Astrocyte (in vitro differentiated cells and primary cell): ENCODE measurements around the gene SRPK1. TPM values are rescaled to one million over a fixed set of nuclear protein-coding genes. Genes with fewer than 3 reads are reported as not detected.
"Not testable (repeated sequence)": the region's sequence is repeated elsewhere in the genome, so short reads cannot be mapped to it uniquely, and the experiment has no call there.

Experiments used
- DNase-seq: peaks from one replicate; pipeline ENCODE4 v3.0.0-alpha.2; 2010; ENCODE audit warnings: low read depth
- FAIRE-seq: peaks from 2 replicates; lab custom pipeline; 2011; peaks lifted over from hg19 to GRCh38; lab: Jason Lieb, UNC
- H2AFZ ChIP-seq: 2 replicates; pipeline ENCODE4 v1.6.0; 2012; ENCODE audit warnings: low read depth, low read length, inconsistent platforms
- H3K27ac ChIP-seq: 2 replicates; pipeline ENCODE4 v1.5.1; 2011; ENCODE audit warnings: low read depth, low read length, inconsistent platforms
- H3K27me3 ChIP-seq: 2 replicates; pipeline ENCODE4 v1.6.0; 2011; ENCODE audit warnings: low read length, inconsistent platforms; ENCODE audit not compliant: insufficient read depth
- H3K36me3 ChIP-seq: 2 replicates; pipeline ENCODE4 v1.5.1; 2011; ENCODE audit warnings: low read length, inconsistent platforms; ENCODE audit not compliant: insufficient read depth
- H3K4me1 ChIP-seq: 2 replicates; pipeline ENCODE4 v1.5.1; 2011; ENCODE audit warnings: low read length, inconsistent platforms; ENCODE audit not compliant: insufficient read depth
- H3K4me2 ChIP-seq: 2 replicates; pipeline ENCODE4 v1.6.0; 2012; ENCODE audit warnings: low read length, inconsistent platforms
- H3K4me3 ChIP-seq: 2 replicates; pipeline ENCODE4 v1.5.1; 2011; ENCODE audit warnings: low read depth, mild to moderate bottlenecking, low read length, inconsistent platforms; ENCODE audit not compliant: insufficient read depth
- H3K79me2 ChIP-seq: 2 replicates; pipeline ENCODE4 v1.6.0; 2012; ENCODE audit warnings: mild to moderate bottlenecking, low read length, inconsistent platforms; ENCODE audit not compliant: insufficient read depth
- H3K9ac ChIP-seq: 2 replicates; pipeline ENCODE4 v1.6.0; 2012; ENCODE audit warnings: mild to moderate bottlenecking, low read length, inconsistent platforms
- H3K9me3 ChIP-seq: 2 replicates; pipeline ENCODE4 v1.5.1; 2012; ENCODE audit warnings: low read depth, mild to moderate bottlenecking, low read length, inconsistent platforms; ENCODE audit not compliant: insufficient read depth
- H4K20me1 ChIP-seq: 2 replicates; pipeline ENCODE4 v1.6.0; 2012; ENCODE audit warnings: low read length, inconsistent platforms; ENCODE audit not compliant: insufficient read depth
- H3K27ac Mint-ChIP-seq: one replicate; pipeline ENCODE4 v1.8.0; 2021; ENCODE audit warnings: mild to moderate bottlenecking, mixed read lengths; ENCODE audit not compliant: unreplicated experiment
- H3K27me3 Mint-ChIP-seq: one replicate; pipeline ENCODE4 v1.8.0; 2021; ENCODE audit warnings: low read depth, mixed read lengths; ENCODE audit not compliant: unreplicated experiment
- H3K36me3 Mint-ChIP-seq: one replicate; pipeline ENCODE4 v1.8.0; 2021; ENCODE audit warnings: low read depth, mixed read lengths; ENCODE audit not compliant: unreplicated experiment
- H3K4me1 Mint-ChIP-seq: one replicate; pipeline ENCODE4 v1.8.0; 2021; ENCODE audit warnings: low read depth, mixed read lengths; ENCODE audit not compliant: unreplicated experiment
- H3K4me3 Mint-ChIP-seq: one replicate; pipeline ENCODE4 v1.8.0; 2021; ENCODE audit warnings: mild to moderate bottlenecking, moderate library complexity, mixed read lengths; ENCODE audit not compliant: unreplicated experiment
- H3K9me3 Mint-ChIP-seq: one replicate; pipeline ENCODE4 v1.8.0; 2021; ENCODE audit warnings: mild to moderate bottlenecking, mixed read lengths; ENCODE audit not compliant: unreplicated experiment
- EZH2 ChIP-seq: IDR thresholded peaks from 2 replicates; pipeline ENCODE4 v1.6.1; 2012; ENCODE audit warnings: mild to moderate bottlenecking, low read length, inconsistent platforms; ENCODE audit not compliant: insufficient read depth
- total RNA-seq: library from RNA; stranded (reverse); gene quantifications from 2 replicates; pipeline ENCODE4 v1.2.1, GENCODE V29; 2021
- TF ChIP-seq, protein P1 (sequence below): IDR thresholded peaks from 2 replicates; pipeline ENCODE4 v1.5.1; 2011; ENCODE audit warnings: low read depth, mild to moderate bottlenecking, inconsistent platforms, low read length, moderate library complexity; ENCODE audit not compliant: insufficient read depth

Gene SRPK1
- total RNA-seq, 1 donor from 2014 or later, result 58.6 TPM

GRCh38 chr6:35919827-35920751, 809 bp downstream of the SRPK1 start:
- peaks cover 14% of the 10 kb centered on the region for H3K4me1 Mint-ChIP-seq
- H3K27me3 Mint-ChIP-seq, result peaks cover 2% of the 10 kb centered on the region
- H3K9me3 Mint-ChIP-seq, result no peaks in the 10 kb centered on the region
- peak overlapping the region; percentile 76 for H2AFZ ChIP-seq
- DNase-seq (peak; percentile 63), FAIRE-seq (no peak)
- H3K36me3 ChIP-seq, result no peaks in the 10 kb centered on the region
- peaks cover 20% of the 10 kb centered on the region for H4K20me1 ChIP-seq
- no peaks in the 10 kb centered on the region for H3K36me3 Mint-ChIP-seq
- TF ChIP-seq, protein P1, sequence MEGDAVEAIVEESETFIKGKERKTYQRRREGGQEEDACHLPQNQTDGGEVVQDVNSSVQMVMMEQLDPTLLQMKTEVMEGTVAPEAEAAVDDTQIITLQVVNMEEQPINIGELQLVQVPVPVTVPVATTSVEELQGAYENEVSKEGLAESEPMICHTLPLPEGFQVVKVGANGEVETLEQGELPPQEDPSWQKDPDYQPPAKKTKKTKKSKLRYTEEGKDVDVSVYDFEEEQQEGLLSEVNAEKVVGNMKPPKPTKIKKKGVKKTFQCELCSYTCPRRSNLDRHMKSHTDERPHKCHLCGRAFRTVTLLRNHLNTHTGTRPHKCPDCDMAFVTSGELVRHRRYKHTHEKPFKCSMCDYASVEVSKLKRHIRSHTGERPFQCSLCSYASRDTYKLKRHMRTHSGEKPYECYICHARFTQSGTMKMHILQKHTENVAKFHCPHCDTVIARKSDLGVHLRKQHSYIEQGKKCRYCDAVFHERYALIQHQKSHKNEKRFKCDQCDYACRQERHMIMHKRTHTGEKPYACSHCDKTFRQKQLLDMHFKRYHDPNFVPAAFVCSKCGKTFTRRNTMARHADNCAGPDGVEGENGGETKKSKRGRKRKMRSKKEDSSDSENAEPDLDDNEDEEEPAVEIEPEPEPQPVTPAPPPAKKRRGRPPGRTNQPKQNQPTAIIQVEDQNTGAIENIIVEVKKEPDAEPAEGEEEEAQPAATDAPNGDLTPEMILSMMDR, result no peak
- TF ChIP-seq EZH2, result no peak
- peak overlapping the region; percentile 94 for H3K27ac Mint-ChIP-seq
- no peaks in the 10 kb centered on the region for H3K9me3 ChIP-seq
- H3K4me1 ChIP-seq, result peaks cover 10% of the 10 kb centered on the region
- H3K27ac ChIP-seq, result peak overlapping the region; percentile 70
- H3K79me2 ChIP-seq, result peaks cover 51% of the 10 kb centered on the region
- peak overlapping the region; percentile 91 for H3K9ac ChIP-seq
- peak overlapping the region; percentile 67 for H3K4me3 ChIP-seq
- H3K4me2 ChIP-seq, result peak overlapping the region; percentile 92
- no peaks in the 10 kb centered on the region for H3K27me3 ChIP-seq
- H3K4me3 Mint-ChIP-seq, result peak overlapping the region; percentile 99

GRCh38 chr6:35919085-35919826, 1.6 kb downstream of the SRPK1 start:
- TF ChIP-seq, protein P1, result no peak
- TF ChIP-seq EZH2, result no peak
- peaks cover 20% of the 10 kb centered on the region for H4K20me1 ChIP-seq
- Mint-ChIP-seq H3K4me3 (peak overlapping the region; percentile 99), H3K27ac (peak overlapping the region; percentile 94), H3K36me3 (no peaks in the 10 kb centered on the region), H3K9me3 (no peaks in the 10 kb centered on the region), H3K27me3 (no peaks in the 10 kb centered on the region), H3K4me1 (peaks cover 14% of the 10 kb centered on the region)
- peaks cover 59% of the 10 kb centered on the region for H3K79me2 ChIP-seq
- peaks cover 10% of the 10 kb centered on the region for H3K4me1 ChIP-seq
- no peaks in the 10 kb centered on the region for H3K27me3 ChIP-seq
- peak overlapping the region; percentile 76 for H2AFZ ChIP-seq
- H3K4me2 ChIP-seq, result peak overlapping the region; percentile 92
- no peaks in the 10 kb centered on the region for H3K9me3 ChIP-seq
- H3K9ac ChIP-seq, result peak overlapping the region; percentile 91
- DNase-seq (peak; percentile 32), FAIRE-seq (no peak)
- no peaks in the 10 kb centered on the region for H3K36me3 ChIP-seq
- peak overlapping the region; percentile 70 for H3K27ac ChIP-seq
- peak overlapping the region; percentile 67 for H3K4me3 ChIP-seq

- not testable (repeated sequence) for H3K27ac ChIP-seq, H3K27me3 Mint-ChIP-seq, H3K9me3 ChIP-seq, FAIRE-seq, H2AFZ ChIP-seq, DNase-seq, H3K36me3 ChIP-seq, H3K4me3 ChIP-seq, H3K27me3 ChIP-seq, H3K4me2 ChIP-seq, H3K9ac ChIP-seq, H3K27ac Mint-ChIP-seq, H3K36me3 Mint-ChIP-seq, H3K9me3 Mint-ChIP-seq
- peaks cover 17% of the 10 kb centered on the region for H3K4me1 ChIP-seq
- H3K4me1 Mint-ChIP-seq, result peaks cover 13% of the 10 kb centered on the region
- H3K4me3 Mint-ChIP-seq, result peak overlapping the region; percentile 23
- peaks cover 20% of the 10 kb centered on the region for H4K20me1 ChIP-seq
- peaks cover 79% of the 10 kb centered on the region for H3K79me2 ChIP-seq
These were observed 4.0 kb downstream of the SRPK1 start for GRCh38 chr6:35916893-35917292.
